ENCODE measurements around the gene CALN1.

CALN1 gene

DNA sequence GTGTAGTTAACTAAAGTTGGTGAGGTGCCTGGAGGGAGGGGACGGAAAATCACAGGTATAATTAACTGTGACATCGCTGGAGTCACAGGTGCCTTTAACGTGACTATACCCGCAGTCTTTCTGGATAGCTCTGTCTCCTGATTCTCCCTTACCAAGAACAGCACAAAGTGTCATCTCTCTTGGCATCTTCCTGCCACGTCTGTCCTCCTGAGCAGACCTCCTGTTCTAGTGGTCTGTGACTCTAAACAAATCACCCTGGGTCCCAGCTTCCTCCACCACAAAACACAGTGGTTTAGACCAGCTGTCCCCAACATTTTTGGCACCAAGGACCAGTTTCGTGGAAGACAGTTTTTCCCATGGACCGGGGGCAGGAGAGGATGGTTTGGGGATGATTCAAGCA lies 90.5 kb downstream of the CALN1 start:
- Histone ChIP-seq H4K91ac (ENCODE audit: low read depth, low read length, poor library complexity) (no peak overlapping the region), H3K4me1 (ENCODE audit: control insufficient read depth in 2 of 2, insufficient read depth in 1 of 2, low read depth in 1 of 2, low read length in 2 of 2) (no peaks in the 10 kb centered on the region), H3K4ac (ENCODE audit: low read length) (no peak overlapping the region), H2AK5ac (ENCODE audit: low read depth, low read length) (no peak overlapping the region), H3K9ac (ENCODE audit: low read depth, low read length, poor library complexity) (no peak overlapping the region), H3K9me3 (replicated peaks in 1 of 2; ENCODE audit: control insufficient read depth in 2 of 2, insufficient read depth in 1 of 2, low read depth in 1 of 2, low read length in 2 of 2) (peaks cover 0 to 2% of the 10 kb centered on the region in 2 donors), H3K79me1 (ENCODE audit: low read depth, low read length) (no peaks in the 10 kb centered on the region), H3K4me3 (ENCODE audit: low read length in 2 of 2) (no peak overlapping the region), H2BK5ac (ENCODE audit: low read length) (no peak overlapping the region), H2AFZ (ENCODE audit: low read length) (no peak overlapping the region), H3K14ac (ENCODE audit: low read length) (no peak overlapping the region), H2BK120ac (ENCODE audit: low read depth, low read length) (no peak overlapping the region), H4K8ac (ENCODE audit: low read depth, low read length) (no peak overlapping the region), H3K27me3 (ENCODE audit: control insufficient read depth in 3 of 3, insufficient read depth in 3 of 3, low read depth in 1 of 3, low read length in 3 of 3) (no peaks in the 10 kb centered on the region), H3K36me3 (replicated peaks in 1 of 2; ENCODE audit: control insufficient read depth in 2 of 2, insufficient read depth in 2 of 2, low read length in 2 of 2) (no peaks in the 10 kb centered on the region), H2BK15ac (ENCODE audit: low read length) (no peak overlapping the region), H3K4me2 (ENCODE audit: insufficient read depth, low read length, poor library complexity, severe bottlenecking) (no peak overlapping the region), H3K18ac (ENCODE audit: low read length) (no peak overlapping the region), H2BK12ac (ENCODE audit: low read length) (no peak overlapping the region), H3K27ac (replicated peaks; ENCODE audit: low read length) (no peak overlapping the region), H3K23ac (ENCODE audit: low read depth, low read length, poor library complexity) (no peak overlapping the region)
- no CpG with 5 or more reads among the region's 7 CpGs for WGBS, 2 donors (ENCODE audit: extremely low coverage in 2 of 2, insufficient read length in 2 of 2, insufficient replicate concordance in 1 of 2)
- no peak for DNase-seq (ENCODE audit: low spot score)

GRCh38 chr7:72321081-72321480 lies 91.1 kb downstream of the CALN1 start:
- Histone ChIP-seq H3K14ac (ENCODE audit: low read length) (no peak overlapping the region), H3K4me2 (ENCODE audit: insufficient read depth, low read length, poor library complexity, severe bottlenecking) (no peak overlapping the region), H3K4me1 (ENCODE audit: control insufficient read depth in 2 of 2, insufficient read depth in 1 of 2, low read depth in 1 of 2, low read length in 2 of 2) (no peaks in the 10 kb centered on the region), H4K8ac (ENCODE audit: low read depth, low read length) (no peak overlapping the region), H2AK5ac (ENCODE audit: low read depth, low read length) (no peak overlapping the region), H3K18ac (ENCODE audit: low read length) (no peak overlapping the region), H2BK15ac (ENCODE audit: low read length) (no peak overlapping the region), H2BK120ac (ENCODE audit: low read depth, low read length) (no peak overlapping the region), H3K79me1 (ENCODE audit: low read depth, low read length) (no peaks in the 10 kb centered on the region), H2AFZ (ENCODE audit: low read length) (no peak overlapping the region), H2BK5ac (ENCODE audit: low read length) (no peak overlapping the region), H2BK12ac (ENCODE audit: low read length) (no peak overlapping the region), H3K27me3 (ENCODE audit: control insufficient read depth in 3 of 3, insufficient read depth in 3 of 3, low read depth in 1 of 3, low read length in 3 of 3) (no peaks in the 10 kb centered on the region), H3K36me3 (replicated peaks in 1 of 2; ENCODE audit: control insufficient read depth in 2 of 2, insufficient read depth in 2 of 2, low read length in 2 of 2) (no peaks in the 10 kb centered on the region), H3K4ac (ENCODE audit: low read length) (no peak overlapping the region), H3K23ac (ENCODE audit: low read depth, low read length, poor library complexity) (no peak overlapping the region), H3K4me3 (ENCODE audit: low read length in 2 of 2) (no peak overlapping the region), H3K27ac (replicated peaks; ENCODE audit: low read length) (no peak overlapping the region), H4K91ac (ENCODE audit: low read depth, low read length, poor library complexity) (no peak overlapping the region), H3K9ac (ENCODE audit: low read depth, low read length, poor library complexity) (no peak overlapping the region), H3K9me3 (replicated peaks in 1 of 2; ENCODE audit: control insufficient read depth in 2 of 2, insufficient read depth in 1 of 2, low read depth in 1 of 2, low read length in 2 of 2) (peaks cover 0 to 2% of the 10 kb centered on the region in 2 donors)
- WGBS, 2 donors (ENCODE audit: extremely low coverage in 2 of 2, insufficient read length in 2 of 2, insufficient replicate concordance in 1 of 2): no CpG with 5 or more reads among the region's 8 CpGs
- no peak for DNase-seq (ENCODE audit: low spot score)

- Histone ChIP-seq H3K9me3 (replicated peaks in 1 of 2; ENCODE audit: control insufficient read depth in 2 of 2, insufficient read depth in 1 of 2, low read depth in 1 of 2, low read length in 2 of 2) (peaks cover 0 to 2% of the 10 kb centered on the region in 2 donors), H3K4me1 (ENCODE audit: control insufficient read depth in 2 of 2, insufficient read depth in 1 of 2, low read depth in 1 of 2, low read length in 2 of 2) (no peaks in the 10 kb centered on the region), H3K9ac (ENCODE audit: low read depth, low read length, poor library complexity) (no peak overlapping the region), H2AK5ac (ENCODE audit: low read depth, low read length) (no peak overlapping the region), H3K4me3 (ENCODE audit: low read length in 2 of 2) (no peak overlapping the region), H2BK15ac (ENCODE audit: low read length) (no peak overlapping the region), H2BK120ac (ENCODE audit: low read depth, low read length) (no peak overlapping the region), H3K14ac (ENCODE audit: low read length) (no peak overlapping the region), H2BK5ac (ENCODE audit: low read length) (no peak overlapping the region), H2AFZ (ENCODE audit: low read length) (no peak overlapping the region), H3K23ac (ENCODE audit: low read depth, low read length, poor library complexity) (no peak overlapping the region), H4K8ac (ENCODE audit: low read depth, low read length) (no peak overlapping the region), H3K27me3 (ENCODE audit: control insufficient read depth in 3 of 3, insufficient read depth in 3 of 3, low read depth in 1 of 3, low read length in 3 of 3) (no peaks in the 10 kb centered on the region), H2BK12ac (ENCODE audit: low read length) (no peak overlapping the region), H3K79me1 (ENCODE audit: low read depth, low read length) (no peaks in the 10 kb centered on the region), H3K18ac (ENCODE audit: low read length) (no peak overlapping the region), H3K4ac (ENCODE audit: low read length) (no peak overlapping the region), H3K36me3 (replicated peaks in 1 of 2; ENCODE audit: control insufficient read depth in 2 of 2, insufficient read depth in 2 of 2, low read length in 2 of 2) (no peaks in the 10 kb centered on the region), H3K27ac (replicated peaks; ENCODE audit: low read length) (no peak overlapping the region), H4K91ac (ENCODE audit: low read depth, low read length, poor library complexity) (no peak overlapping the region), H3K4me2 (ENCODE audit: insufficient read depth, low read length, poor library complexity, severe bottlenecking) (no peak overlapping the region)
- DNase-seq (ENCODE audit: low spot score): no peak
- no CpG with 5 or more reads among the region's 2 CpGs for WGBS, 2 donors (ENCODE audit: extremely low coverage in 2 of 2, insufficient read length in 2 of 2, insufficient replicate concordance in 1 of 2)
Observed at GRCh38 chr7:72317341-72317740, 94.8 kb downstream of the CALN1 start.

DNA sequence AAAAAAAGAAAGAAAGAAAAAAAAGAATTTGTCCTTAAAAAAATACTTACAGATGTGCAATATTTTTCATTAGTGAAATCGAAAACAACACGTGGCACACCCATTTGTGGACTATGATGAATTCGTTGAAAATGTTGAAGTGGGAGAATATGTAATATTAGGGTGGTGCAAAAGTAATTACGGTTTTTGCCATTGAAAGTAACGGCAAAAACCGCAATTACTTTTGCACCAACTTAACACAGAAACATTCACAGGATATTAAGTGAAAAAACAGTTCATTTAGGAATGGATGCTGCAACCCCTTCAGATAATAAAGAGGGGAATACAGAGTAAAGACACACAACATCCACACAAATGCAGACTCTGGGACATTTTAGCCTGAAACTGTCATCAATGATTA lies 96.0 kb downstream of the CALN1 start:
- Histone ChIP-seq H2BK15ac (ENCODE audit: low read length) (no peak overlapping the region), H2BK5ac (ENCODE audit: low read length) (no peak overlapping the region), H2BK12ac (ENCODE audit: low read length) (no peak overlapping the region), H3K79me1 (ENCODE audit: low read depth, low read length) (no peaks in the 10 kb centered on the region), H3K27me3 (ENCODE audit: control insufficient read depth in 3 of 3, insufficient read depth in 3 of 3, low read depth in 1 of 3, low read length in 3 of 3) (no peaks in the 10 kb centered on the region), H3K9ac (ENCODE audit: low read depth, low read length, poor library complexity) (no peak overlapping the region), H3K36me3 (replicated peaks in 1 of 2; ENCODE audit: control insufficient read depth in 2 of 2, insufficient read depth in 2 of 2, low read length in 2 of 2) (no peaks in the 10 kb centered on the region), H3K4me2 (ENCODE audit: insufficient read depth, low read length, poor library complexity, severe bottlenecking) (no peak overlapping the region), H3K4ac (ENCODE audit: low read length) (no peak overlapping the region), H3K27ac (replicated peaks; ENCODE audit: low read length) (no peak overlapping the region), H3K14ac (ENCODE audit: low read length) (no peak overlapping the region), H3K9me3 (replicated peaks in 1 of 2; ENCODE audit: control insufficient read depth in 2 of 2, insufficient read depth in 1 of 2, low read depth in 1 of 2, low read length in 2 of 2) (peaks cover 0 to 2% of the 10 kb centered on the region in 2 donors), H2BK120ac (ENCODE audit: low read depth, low read length) (no peak overlapping the region), H2AK5ac (ENCODE audit: low read depth, low read length) (no peak overlapping the region), H3K4me3 (ENCODE audit: low read length in 2 of 2) (no peak overlapping the region), H2AFZ (ENCODE audit: low read length) (no peak overlapping the region), H3K4me1 (ENCODE audit: control insufficient read depth in 2 of 2, insufficient read depth in 1 of 2, low read depth in 1 of 2, low read length in 2 of 2) (no peaks in the 10 kb centered on the region), H3K23ac (ENCODE audit: low read depth, low read length, poor library complexity) (no peak overlapping the region), H4K91ac (ENCODE audit: low read depth, low read length, poor library complexity) (no peak overlapping the region), H4K8ac (ENCODE audit: low read depth, low read length) (no peak overlapping the region), H3K18ac (ENCODE audit: low read length) (no peak overlapping the region)
- WGBS, 2 donors (ENCODE audit: extremely low coverage in 2 of 2, insufficient read length in 2 of 2, insufficient replicate concordance in 1 of 2): no CpG with 5 or more reads among the region's 6 CpGs
- no peak for DNase-seq (ENCODE audit: low spot score)
